Neural cell (in vitro differentiated cells): ENCODE results near the gene RS1. TPM values are rescaled to one million over a fixed set of nuclear protein-coding genes. Genes with fewer than 3 reads are reported as not detected.

ENCODE experiments used
- H2AFZ ChIP-seq: fragments of 200-600, 300-800 bp; sonication (generic), shearing (Covaris generic); 2 replicates; pipeline ENCODE4 v1.6.0; 2014; ENCODE audit warnings: low read depth, mild to moderate bottlenecking, antibody characterized with exemption, low read length, moderate library complexity
- H3F3A ChIP-seq: fragments of 200-600 bp; shearing (Covaris generic); 2 replicates; pipeline ENCODE4 v1.6.1; 2016; ENCODE audit warnings: mild to moderate bottlenecking, moderate library complexity, mixed read lengths, antibody characterized with exemption, low read length; ENCODE audit not compliant: insufficient read depth, poor library complexity, severe bottlenecking
- H3K27ac ChIP-seq: fragments of 200-600, 300-800 bp; sonication (generic), shearing (Covaris generic); 2 replicates; pipeline ENCODE4 v1.5.1; 2014; ENCODE audit warnings: mild to moderate bottlenecking, low read length, moderate library complexity
- H3K27me3 ChIP-seq: fragments of 300-800, 200-600 bp; sonication (generic), shearing (Covaris generic); 2 replicates; pipeline ENCODE4 v1.6.0; 2014; ENCODE audit warnings: mild to moderate bottlenecking, low read depth, low read length, moderate library complexity; ENCODE audit not compliant: insufficient read depth
- H3K36me3 ChIP-seq: fragments of 300-800, 200-600 bp; sonication (generic), shearing (Covaris generic); 2 replicates; pipeline ENCODE4 v1.5.1; 2014; ENCODE audit warnings: mild to moderate bottlenecking, antibody characterized with exemption, low read length, moderate library complexity; ENCODE audit not compliant: insufficient read depth
- H3K4me2 ChIP-seq: fragments of 300-800, 200-600 bp; sonication (generic), shearing (Covaris generic); 2 replicates; pipeline ENCODE4 v1.6.0; 2014; ENCODE audit warnings: mild to moderate bottlenecking, low read length
- H3K4me3 ChIP-seq: fragments of 300-800, 200-600 bp; sonication (generic), shearing (Covaris generic); 2 replicates; pipeline ENCODE4 v1.5.1; 2014; ENCODE audit warnings: mild to moderate bottlenecking, low read length, moderate library complexity
- H3K79me2 ChIP-seq: fragments of 200-600 bp; shearing (Covaris generic); replicated peaks from 2 replicates; pipeline ENCODE4 v1.6.0; 2014; ENCODE audit warnings: mild to moderate bottlenecking, low read length, moderate library complexity; ENCODE audit not compliant: insufficient read depth
- H3K9ac ChIP-seq: fragments of 300-800, 200-600 bp; sonication (generic), shearing (Covaris generic); 2 replicates; pipeline ENCODE4 v1.6.1; 2016; ENCODE audit warnings: mild to moderate bottlenecking, low read length, mixed read lengths
- H3K9me2 ChIP-seq: fragments of 200-600 bp; shearing (Covaris generic); 2 replicates; pipeline ENCODE4 v1.6.1; 2016; ENCODE audit warnings: mild to moderate bottlenecking, low read length, mixed read lengths; ENCODE audit not compliant: insufficient read depth
- H3K9me3 ChIP-seq: fragments of 200-600, 300-800 bp; sonication (generic), shearing (Covaris generic); 2 replicates; pipeline ENCODE4 v1.6.1; 2016; ENCODE audit warnings: mild to moderate bottlenecking, mixed run types, low read length, moderate library complexity, mixed read lengths
- H4K20me1 ChIP-seq: fragments of 200-600 bp; shearing (Covaris generic); 2 replicates; pipeline ENCODE4 v1.6.1; 2016; ENCODE audit warnings: mild to moderate bottlenecking, mixed run types; ENCODE audit not compliant: insufficient read depth
- EP300 ChIP-seq: fragments of 450-650 bp; conservative IDR thresholded peaks from 2 replicates; pipeline ENCODE4 v1.6.1; 2014; ENCODE audit warnings: antibody characterized with exemption, mild to moderate bottlenecking, moderate library complexity; ENCODE audit not compliant: poor library complexity, severe bottlenecking
- EZH2 ChIP-seq: fragments of 200-600, 300-800 bp; shearing (Covaris generic), sonication (generic); IDR thresholded peaks from 2 replicates; pipeline ENCODE4 v1.6.1; 2014; ENCODE audit warnings: antibody characterized with exemption, low read length, borderline replicate concordance, mild to moderate bottlenecking; ENCODE audit not compliant: insufficient read depth, poor library complexity, severe bottlenecking
- MXI1 ChIP-seq: fragments of 450-650 bp; conservative IDR thresholded peaks from 2 replicates; pipeline ENCODE4 v1.6.1; 2014; ENCODE audit warnings: antibody characterized with exemption, mild to moderate bottlenecking; ENCODE audit not compliant: poor library complexity, severe bottlenecking
- POLR2AphosphoS5 ChIP-seq: IDR thresholded peaks from 2 replicates; pipeline ENCODE4 v1.6.1; 2012
- RAD21 ChIP-seq: fragments of 450-650 bp; conservative IDR thresholded peaks from 2 replicates; pipeline ENCODE4 v1.6.1; 2014; ENCODE audit warnings: antibody characterized with exemption, mild to moderate bottlenecking, moderate library complexity
- SMC3 ChIP-seq: fragments of 450-650 bp; conservative IDR thresholded peaks from 2 replicates; pipeline ENCODE4 v1.6.1; 2014; ENCODE audit warnings: antibody characterized with exemption, mild to moderate bottlenecking, moderate library complexity; ENCODE audit not compliant: poor library complexity
- TAF1 ChIP-seq: IDR thresholded peaks from 2 replicates; pipeline ENCODE4 v1.6.1; 2012; ENCODE audit warnings: low read depth
- polyA plus RNA-seq: library from polyadenylated mRNA; depleted of rRNA; stranded (reverse); fragments of >200 nt; gene quantifications from 2 replicates; pipeline ENCODE4 v1.2.3, GENCODE V29; 2014
- TF ChIP-seq, protein P1 (sequence below): fragments of 450-650 bp; IDR thresholded peaks from 2 replicates; pipeline ENCODE4 v1.5.1; 2014; ENCODE audit warnings: antibody characterized with exemption, mild to moderate bottlenecking, moderate library complexity; ENCODE audit not compliant: poor library complexity, severe bottlenecking
- TF ChIP-seq, protein P2 (sequence below): IDR thresholded peaks from 2 replicates; pipeline ENCODE4 v1.6.1; 2012; ENCODE audit warnings: borderline replicate concordance

Gene RS1
- polyA plus RNA-seq, 1 donor from 2014 or later = not detected

DNA sequence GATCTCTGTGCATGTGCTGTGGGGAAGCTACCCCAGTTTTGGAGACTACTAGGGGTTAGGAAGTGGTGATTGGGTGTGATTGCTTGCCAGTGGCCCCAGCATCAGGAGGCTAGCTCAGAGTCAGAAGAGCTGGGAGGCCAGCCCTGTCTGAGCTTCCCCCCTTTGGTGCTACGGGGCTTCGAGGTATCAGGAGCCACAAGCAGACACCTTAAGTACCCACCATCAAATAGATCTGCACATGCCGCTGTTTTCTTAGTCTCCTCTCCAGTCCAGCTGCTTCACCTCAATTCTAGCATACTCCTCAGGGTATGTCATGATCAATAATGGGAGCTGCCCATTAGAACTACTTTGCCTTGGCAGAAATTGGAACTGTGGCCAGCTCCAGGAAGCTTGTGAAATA is 24.7 kb upstream of the RS1 start:
- Histone ChIP-seq H3K9me2 (no peaks in the 10 kb centered on the region), H3F3A (no peaks in the 10 kb centered on the region), H4K20me1 (no peaks in the 10 kb centered on the region), H3K4me2 (no peak overlapping the region), H3K9ac (no peak overlapping the region), H3K4me3 (no peak overlapping the region), H3K79me2 (no peaks in the 10 kb centered on the region), H2AFZ (no peak overlapping the region), H3K36me3 (no peaks in the 10 kb centered on the region), H3K27me3 (no peaks in the 10 kb centered on the region), H3K9me3 (no peaks in the 10 kb centered on the region), H3K27ac (no peak overlapping the region)
- TF ChIP-seq POLR2AphosphoS5 = no peak
- TF ChIP-seq EP300 = no peak
- TF ChIP-seq SMC3 = no peak
- TF ChIP-seq, protein P1, sequence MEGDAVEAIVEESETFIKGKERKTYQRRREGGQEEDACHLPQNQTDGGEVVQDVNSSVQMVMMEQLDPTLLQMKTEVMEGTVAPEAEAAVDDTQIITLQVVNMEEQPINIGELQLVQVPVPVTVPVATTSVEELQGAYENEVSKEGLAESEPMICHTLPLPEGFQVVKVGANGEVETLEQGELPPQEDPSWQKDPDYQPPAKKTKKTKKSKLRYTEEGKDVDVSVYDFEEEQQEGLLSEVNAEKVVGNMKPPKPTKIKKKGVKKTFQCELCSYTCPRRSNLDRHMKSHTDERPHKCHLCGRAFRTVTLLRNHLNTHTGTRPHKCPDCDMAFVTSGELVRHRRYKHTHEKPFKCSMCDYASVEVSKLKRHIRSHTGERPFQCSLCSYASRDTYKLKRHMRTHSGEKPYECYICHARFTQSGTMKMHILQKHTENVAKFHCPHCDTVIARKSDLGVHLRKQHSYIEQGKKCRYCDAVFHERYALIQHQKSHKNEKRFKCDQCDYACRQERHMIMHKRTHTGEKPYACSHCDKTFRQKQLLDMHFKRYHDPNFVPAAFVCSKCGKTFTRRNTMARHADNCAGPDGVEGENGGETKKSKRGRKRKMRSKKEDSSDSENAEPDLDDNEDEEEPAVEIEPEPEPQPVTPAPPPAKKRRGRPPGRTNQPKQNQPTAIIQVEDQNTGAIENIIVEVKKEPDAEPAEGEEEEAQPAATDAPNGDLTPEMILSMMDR = no peak
- TF ChIP-seq MXI1 = no peak
- no peak for TF ChIP-seq TAF1
- no peak for TF ChIP-seq EZH2
- TF ChIP-seq, protein P2, sequence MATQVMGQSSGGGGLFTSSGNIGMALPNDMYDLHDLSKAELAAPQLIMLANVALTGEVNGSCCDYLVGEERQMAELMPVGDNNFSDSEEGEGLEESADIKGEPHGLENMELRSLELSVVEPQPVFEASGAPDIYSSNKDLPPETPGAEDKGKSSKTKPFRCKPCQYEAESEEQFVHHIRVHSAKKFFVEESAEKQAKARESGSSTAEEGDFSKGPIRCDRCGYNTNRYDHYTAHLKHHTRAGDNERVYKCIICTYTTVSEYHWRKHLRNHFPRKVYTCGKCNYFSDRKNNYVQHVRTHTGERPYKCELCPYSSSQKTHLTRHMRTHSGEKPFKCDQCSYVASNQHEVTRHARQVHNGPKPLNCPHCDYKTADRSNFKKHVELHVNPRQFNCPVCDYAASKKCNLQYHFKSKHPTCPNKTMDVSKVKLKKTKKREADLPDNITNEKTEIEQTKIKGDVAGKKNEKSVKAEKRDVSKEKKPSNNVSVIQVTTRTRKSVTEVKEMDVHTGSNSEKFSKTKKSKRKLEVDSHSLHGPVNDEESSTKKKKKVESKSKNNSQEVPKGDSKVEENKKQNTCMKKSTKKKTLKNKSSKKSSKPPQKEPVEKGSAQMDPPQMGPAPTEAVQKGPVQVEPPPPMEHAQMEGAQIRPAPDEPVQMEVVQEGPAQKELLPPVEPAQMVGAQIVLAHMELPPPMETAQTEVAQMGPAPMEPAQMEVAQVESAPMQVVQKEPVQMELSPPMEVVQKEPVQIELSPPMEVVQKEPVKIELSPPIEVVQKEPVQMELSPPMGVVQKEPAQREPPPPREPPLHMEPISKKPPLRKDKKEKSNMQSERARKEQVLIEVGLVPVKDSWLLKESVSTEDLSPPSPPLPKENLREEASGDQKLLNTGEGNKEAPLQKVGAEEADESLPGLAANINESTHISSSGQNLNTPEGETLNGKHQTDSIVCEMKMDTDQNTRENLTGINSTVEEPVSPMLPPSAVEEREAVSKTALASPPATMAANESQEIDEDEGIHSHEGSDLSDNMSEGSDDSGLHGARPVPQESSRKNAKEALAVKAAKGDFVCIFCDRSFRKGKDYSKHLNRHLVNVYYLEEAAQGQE = no peak
- no peak for TF ChIP-seq RAD21

DNA sequence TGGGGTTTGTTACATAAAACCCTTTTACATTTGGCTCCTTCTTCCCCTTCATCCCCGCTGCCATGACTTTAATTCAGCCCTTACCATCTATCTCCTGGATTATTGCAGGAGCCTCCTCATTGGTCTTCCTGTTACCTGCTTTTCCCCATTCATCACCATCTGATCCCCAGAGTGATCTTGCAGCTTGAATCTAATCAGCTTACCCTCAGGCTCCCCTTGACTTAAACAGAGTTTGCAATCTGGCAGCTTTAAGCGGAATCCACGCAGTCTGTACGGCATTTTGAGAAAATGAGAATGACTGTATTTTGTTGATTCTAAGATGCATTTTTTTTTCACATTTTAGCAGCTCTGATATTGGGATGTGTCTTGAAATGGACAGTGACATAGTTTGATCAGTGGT is 20.6 kb upstream of the RS1 start:
- TF ChIP-seq MXI1 = no peak
- TF ChIP-seq POLR2AphosphoS5 = no peak
- TF ChIP-seq, protein P2 = no peak
- no peak for TF ChIP-seq TAF1
- TF ChIP-seq EP300 = no peak
- TF ChIP-seq RAD21 = no peak
- no peak for TF ChIP-seq EZH2
- TF ChIP-seq SMC3 = no peak
- TF ChIP-seq, protein P1 = no peak
- no peak overlapping the region for H2AFZ ChIP-seq
- no peak overlapping the region for H3K4me2 ChIP-seq
- no peaks in the 10 kb centered on the region for H3K27me3 ChIP-seq
- H4K20me1 ChIP-seq = no peaks in the 10 kb centered on the region
- no peak overlapping the region for H3K9ac ChIP-seq
- no peaks in the 10 kb centered on the region for H3K36me3 ChIP-seq
- H3K9me3 ChIP-seq = no peaks in the 10 kb centered on the region
- no peak overlapping the region for H3K4me3 ChIP-seq
- no peaks in the 10 kb centered on the region for H3F3A ChIP-seq
- H3K79me2 ChIP-seq = no peaks in the 10 kb centered on the region
- no peak overlapping the region for H3K27ac ChIP-seq
- H3K9me2 ChIP-seq = no peaks in the 10 kb centered on the region
